ENCODE results near the gene CHID1. TPM values are rescaled to one million over a fixed set of nuclear protein-coding genes. Genes with fewer than 3 reads are reported as not detected.

Gene CHID1
- total and polyA plus RNA-seq, 2 experiments from 2014 or later = 54.1 to 67.3 TPM

DNA sequence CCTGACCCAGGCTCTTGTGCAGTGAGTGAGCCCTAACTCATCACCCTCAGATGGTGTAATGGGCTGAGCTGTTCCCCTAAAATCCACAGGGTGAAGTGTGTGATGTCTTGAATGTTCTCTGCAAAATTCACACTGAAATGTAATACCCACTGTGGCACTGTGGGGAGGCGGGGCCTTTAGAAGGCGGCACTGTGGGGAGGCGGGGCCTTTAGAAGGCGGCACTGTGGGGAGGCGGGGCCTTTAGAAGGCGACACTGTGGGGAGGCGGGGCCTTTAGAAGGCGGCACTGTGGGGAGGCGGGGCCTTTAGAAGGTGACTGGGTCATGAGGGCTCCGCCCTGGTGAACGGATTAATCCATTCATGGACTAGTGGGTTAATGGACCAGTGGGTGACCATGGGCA lies 33.0 kb downstream of the CHID1 start:
- TF ChIP-seq EZH2 (IDR thresholded peaks at IDR 0.05; ENCODE audit: low read depth, unreplicated experiment) (no peak), POLR2AphosphoS5 (IDR thresholded peaks at IDR 0.05; ENCODE audit: low read depth) (no peak), CTCF (conservative IDR thresholded peaks at IDR 0.05; ENCODE audit: low read depth in 2 of 2) (no peak)
- peaks cover 41% of the 10 kb centered on the region for H3K36me3 Mint-ChIP-seq (ENCODE audit: low read depth)
- no peaks in the 10 kb centered on the region; the same call in 2 of the 3 replicates for H3K9me3 Mint-ChIP-seq

GRCh38 chr11:876545-876944 lies 34.1 kb downstream of the CHID1 start:
- H3K27me3 Mint-ChIP-seq (ENCODE audit: insufficient read depth, low read depth, poor library complexity) = peaks cover 21% of the 10 kb centered on the region
- Histone ChIP-seq H2AFZ (no peak overlapping the region), H3K27ac (ENCODE audit: low read depth) (no peak overlapping the region), H3K4me3 (no peak overlapping the region), H3K79me2 (replicated peaks; ENCODE audit: insufficient read depth) (no peaks in the 10 kb centered on the region), H3K36me3 (ENCODE audit: insufficient read depth) (peaks cover 4% of the 10 kb centered on the region; the same call in 1 of the 2 replicates), H3K27me3 (ENCODE audit: insufficient read depth) (no peaks in the 10 kb centered on the region), H3F3A (replicated peaks; ENCODE audit: low read depth) (peaks cover 15% of the 10 kb centered on the region; the same call in 1 of the 2 replicates), H3K4me2 (no peak overlapping the region), H4K20me1 (replicated peaks; ENCODE audit: insufficient read depth) (peaks cover 17% of the 10 kb centered on the region), H3K9me2 (ENCODE audit: insufficient read depth) (no peaks in the 10 kb centered on the region), H3K4me1 (ENCODE audit: insufficient read depth) (no peaks in the 10 kb centered on the region)
- H3K4me3 Mint-ChIP-seq = no peak overlapping the region
- DNase-seq (ENCODE audit: low spot score) = no peak
- peaks cover 35% of the 10 kb centered on the region for H3K36me3 Mint-ChIP-seq (ENCODE audit: low read depth)
- H3K27ac Mint-ChIP-seq = no peak overlapping the region
- no peaks in the 10 kb centered on the region; the same call in 1 of the 3 replicates for H3K4me1 Mint-ChIP-seq
- no peak for ATAC-seq
- H3K9me3 Mint-ChIP-seq = no peaks in the 10 kb centered on the region
- TF ChIP-seq CTCF (conservative IDR thresholded peaks at IDR 0.05; ENCODE audit: low read depth in 2 of 2) (no peak), ZNF114 (CRISPR knock-in tag; IDR thresholded peaks at IDR 0.05) (no peak), EZH2 (IDR thresholded peaks at IDR 0.05; ENCODE audit: low read depth, unreplicated experiment) (no peak), EZH2phosphoT487 (IDR thresholded peaks at IDR 0.05; ENCODE audit: unreplicated experiment) (no peak), ZNF331 (CRISPR knock-in tag; IDR thresholded peaks at IDR 0.05; ENCODE audit: low read depth) (no peak)
- TF ChIP-seq, protein P1, sequence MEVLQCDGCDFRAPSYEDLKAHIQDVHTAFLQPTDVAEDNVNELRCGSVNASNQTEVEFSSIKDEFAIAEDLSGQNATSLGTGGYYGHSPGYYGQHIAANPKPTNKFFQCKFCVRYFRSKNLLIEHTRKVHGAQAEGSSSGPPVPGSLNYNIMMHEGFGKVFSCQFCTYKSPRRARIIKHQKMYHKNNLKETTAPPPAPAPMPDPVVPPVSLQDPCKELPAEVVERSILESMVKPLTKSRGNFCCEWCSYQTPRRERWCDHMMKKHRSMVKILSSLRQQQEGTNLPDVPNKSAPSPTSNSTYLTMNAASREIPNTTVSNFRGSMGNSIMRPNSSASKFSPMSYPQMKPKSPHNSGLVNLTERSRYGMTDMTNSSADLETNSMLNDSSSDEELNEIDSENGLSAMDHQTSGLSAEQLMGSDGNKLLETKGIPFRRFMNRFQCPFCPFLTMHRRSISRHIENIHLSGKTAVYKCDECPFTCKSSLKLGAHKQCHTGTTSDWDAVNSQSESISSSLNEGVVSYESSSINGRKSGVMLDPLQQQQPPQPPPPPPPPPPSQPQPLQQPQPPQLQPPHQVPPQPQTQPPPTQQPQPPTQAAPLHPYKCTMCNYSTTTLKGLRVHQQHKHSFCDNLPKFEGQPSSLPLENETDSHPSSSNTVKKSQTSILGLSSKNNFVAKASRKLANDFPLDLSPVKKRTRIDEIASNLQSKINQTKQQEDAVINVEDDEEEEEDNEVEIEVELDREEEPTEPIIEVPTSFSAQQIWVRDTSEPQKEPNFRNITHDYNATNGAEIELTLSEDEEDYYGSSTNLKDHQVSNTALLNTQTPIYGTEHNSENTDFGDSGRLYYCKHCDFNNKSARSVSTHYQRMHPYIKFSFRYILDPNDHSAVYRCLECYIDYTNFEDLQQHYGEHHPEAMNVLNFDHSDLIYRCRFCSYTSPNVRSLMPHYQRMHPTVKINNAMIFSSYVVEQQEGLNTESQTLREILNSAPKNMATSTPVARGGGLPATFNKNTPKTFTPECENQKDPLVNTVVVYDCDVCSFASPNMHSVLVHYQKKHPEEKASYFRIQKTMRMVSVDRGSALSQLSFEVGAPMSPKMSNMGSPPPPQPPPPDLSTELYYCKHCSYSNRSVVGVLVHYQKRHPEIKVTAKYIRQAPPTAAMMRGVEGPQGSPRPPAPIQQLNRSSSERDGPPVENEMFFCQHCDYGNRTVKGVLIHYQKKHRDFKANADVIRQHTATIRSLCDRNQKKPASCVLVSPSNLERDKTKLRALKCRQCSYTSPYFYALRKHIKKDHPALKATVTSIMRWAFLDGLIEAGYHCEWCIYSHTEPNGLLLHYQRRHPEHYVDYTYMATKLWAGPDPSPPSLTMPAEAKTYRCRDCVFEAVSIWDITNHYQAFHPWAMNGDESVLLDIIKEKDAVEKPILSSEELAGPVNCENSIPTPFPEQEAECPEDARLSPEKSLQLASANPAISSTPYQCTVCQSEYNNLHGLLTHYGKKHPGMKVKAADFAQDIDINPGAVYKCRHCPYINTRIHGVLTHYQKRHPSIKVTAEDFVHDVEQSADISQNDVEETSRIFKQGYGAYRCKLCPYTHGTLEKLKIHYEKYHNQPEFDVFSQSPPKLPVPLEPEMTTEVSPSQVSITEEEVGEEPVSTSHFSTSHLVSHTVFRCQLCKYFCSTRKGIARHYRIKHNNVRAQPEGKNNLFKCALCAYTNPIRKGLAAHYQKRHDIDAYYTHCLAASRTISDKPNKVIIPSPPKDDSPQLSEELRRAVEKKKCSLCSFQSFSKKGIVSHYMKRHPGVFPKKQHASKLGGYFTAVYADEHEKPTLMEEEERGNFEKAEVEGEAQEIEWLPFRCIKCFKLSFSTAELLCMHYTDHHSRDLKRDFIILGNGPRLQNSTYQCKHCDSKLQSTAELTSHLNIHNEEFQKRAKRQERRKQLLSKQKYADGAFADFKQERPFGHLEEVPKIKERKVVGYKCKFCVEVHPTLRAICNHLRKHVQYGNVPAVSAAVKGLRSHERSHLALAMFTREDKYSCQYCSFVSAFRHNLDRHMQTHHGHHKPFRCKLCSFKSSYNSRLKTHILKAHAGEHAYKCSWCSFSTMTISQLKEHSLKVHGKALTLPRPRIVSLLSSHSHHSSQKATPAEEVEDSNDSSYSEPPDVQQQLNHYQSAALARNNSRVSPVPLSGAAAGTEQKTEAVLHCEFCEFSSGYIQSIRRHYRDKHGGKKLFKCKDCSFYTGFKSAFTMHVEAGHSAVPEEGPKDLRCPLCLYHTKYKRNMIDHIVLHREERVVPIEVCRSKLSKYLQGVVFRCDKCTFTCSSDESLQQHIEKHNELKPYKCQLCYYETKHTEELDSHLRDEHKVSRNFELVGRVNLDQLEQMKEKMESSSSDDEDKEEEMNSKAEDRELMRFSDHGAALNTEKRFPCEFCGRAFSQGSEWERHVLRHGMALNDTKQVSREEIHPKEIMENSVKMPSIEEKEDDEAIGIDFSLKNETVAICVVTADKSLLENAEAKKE (CRISPR knock-in tag; IDR thresholded peaks at IDR 0.05) = no peak

More for the DNA sequence above, 33.0 kb downstream of the CHID1 start:
- Histone ChIP-seq H3K4me1 (ENCODE audit: insufficient read depth) (no peaks in the 10 kb centered on the region), H3K79me2 (replicated peaks; ENCODE audit: insufficient read depth) (no peaks in the 10 kb centered on the region), H3K27me3 (ENCODE audit: insufficient read depth) (no peaks in the 10 kb centered on the region), H3K36me3 (ENCODE audit: insufficient read depth) (peaks cover 4% of the 10 kb centered on the region; the same call in 1 of the 2 replicates), H3K9me2 (ENCODE audit: insufficient read depth) (no peaks in the 10 kb centered on the region), H3F3A (replicated peaks; ENCODE audit: low read depth) (peaks cover 15% of the 10 kb centered on the region; the same call in 1 of the 2 replicates), H2AFZ (no peak overlapping the region), H3K4me3 (no peak overlapping the region), H3K4me2 (no peak overlapping the region), H3K27ac (ENCODE audit: low read depth) (no peak overlapping the region), H4K20me1 (replicated peaks; ENCODE audit: insufficient read depth) (peaks cover 17% of the 10 kb centered on the region)
- peak; percentile 90 for ATAC-seq
- Mint-ChIP-seq H3K4me1 (peaks cover 2% of the 10 kb centered on the region; the same call in 2 of the 3 replicates), H3K27ac (no peak overlapping the region), H3K27me3 (ENCODE audit: insufficient read depth, low read depth, poor library complexity) (peaks cover 22% of the 10 kb centered on the region), H3K4me3 (no peak overlapping the region)
- peak; percentile 82 for DNase-seq (ENCODE audit: low spot score)

Data from GM23338 (cell line).